ENCODE results near the gene TSR1.
"Not testable (repeated sequence)": the region's sequence is repeated elsewhere in the genome, so short reads cannot be mapped to it uniquely, and the experiment has no call there.

Gene TSR1

GRCh38 chr17:2335726-2336214 is 487 bp downstream of the TSR1 start:
- no peak for DNase-seq

- DNase-seq = no peak
Observed at GRCh38 chr17:2331303-2331702, 5.0 kb downstream of the TSR1 start.

- DNase-seq = no peak
Observed at GRCh38 chr17:2323629-2324314, 12.5 kb downstream of the TSR1 start.

- no peak for DNase-seq
Observed at GRCh38 chr17:2321399-2321798, 14.9 kb downstream of the TSR1 start.

- no peak for DNase-seq
Observed at GRCh38 chr17:2319051-2319450, 17.2 kb downstream of the TSR1 start.

GRCh38 chr17:2317796-2318195 is 18.5 kb downstream of the TSR1 start:
- DNase-seq = no peak

- DNase-seq = not testable (repeated sequence)
Observed at GRCh38 chr17:2316916-2317205, 19.4 kb downstream of the TSR1 start.

- no peak for DNase-seq
Observed at GRCh38 chr17:2312736-2313135, 23.5 kb downstream of the TSR1 start.

GRCh38 chr17:2309338-2310154 is 26.7 kb downstream of the TSR1 start:
- DNase-seq = no peak

- no peak for DNase-seq
Observed at GRCh38 chr17:2304931-2305330, 31.3 kb downstream of the TSR1 start.

- peak; percentile 87 for DNase-seq
Observed at GRCh38 chr17:2303204-2304188, 32.8 kb downstream of the TSR1 start, which contains the start of the genes SMG6 and SRR. TSS of gene SMG6 (minus strand) at chr17:2303785. CDS start at chr17:2303720, 65 bp downstream. TSS of gene SRR (plus strand) at chr17:2303950. CDS start at chr17:2315561, 11,611 bp downstream.

- DNase-seq = no peak
Observed at GRCh38 chr17:2302778-2303203, 33.5 kb downstream of the TSR1 start.

GRCh38 chr17:2299756-2300155 is 36.5 kb downstream of the TSR1 start:
- DNase-seq = no peak

- no peak for DNase-seq
Observed at GRCh38 chr17:2299136-2299535, 37.1 kb downstream of the TSR1 start.

GRCh38 chr17:2297023-2297422 is 39.2 kb downstream of the TSR1 start:
- no peak for DNase-seq

GRCh38 chr17:2295575-2295974 is 40.7 kb downstream of the TSR1 start:
- DNase-seq = no peak

- DNase-seq = no peak
Observed at GRCh38 chr17:2292100-2292499, 44.2 kb downstream of the TSR1 start.

- no peak for DNase-seq
Observed at GRCh38 chr17:2289878-2290478, 46.3 kb downstream of the TSR1 start.

GRCh38 chr17:2283302-2283701 is 53.0 kb downstream of the TSR1 start:
- no peak for DNase-seq

GRCh38 chr17:2282297-2282873 is 53.9 kb downstream of the TSR1 start:
- DNase-seq = no peak

GRCh38 chr17:2279707-2280106 is 56.5 kb downstream of the TSR1 start:
- DNase-seq = no peak

All from 8988T (cell line).